Fibroblast of lung (primary cell): ENCODE data around the gene KIF1C. TPM values are rescaled to one million over a fixed set of nuclear protein-coding genes. Genes with fewer than 3 reads are reported as not detected.

Experiments
- DNase-seq, 2 donors: peaks; one replicate each; pipeline versions ENCODE4 v3.0.0 to v3.0.0-alpha.2; 2010; ENCODE audit warnings: low read depth in 2 of 2
- H2AFZ ChIP-seq: 2 replicates; pipeline ENCODE4 v1.5.1; 2012; ENCODE audit warnings: low read length, control low read depth, inconsistent platforms
- H3K27ac ChIP-seq: 2 replicates; pipeline ENCODE4 v1.5.1; 2011; ENCODE audit warnings: low read length, control low read depth; ENCODE audit not compliant: insufficient read depth
- H3K27me3 ChIP-seq: 2 replicates; pipeline ENCODE4 v1.5.1; 2011; ENCODE audit warnings: mild to moderate bottlenecking, low read length; ENCODE audit not compliant: control insufficient read depth, insufficient read depth
- H3K36me3 ChIP-seq: 2 replicates; pipeline ENCODE4 v1.5.1; 2011; ENCODE audit warnings: low read length; ENCODE audit not compliant: control insufficient read depth, insufficient read depth
- H3K4me1 ChIP-seq: 2 replicates; pipeline ENCODE4 v1.5.1; 2011; ENCODE audit warnings: low read length; ENCODE audit not compliant: control insufficient read depth, insufficient read depth; ENCODE audit errors: extremely low read depth
- H3K4me2 ChIP-seq: 2 replicates; pipeline ENCODE4 v1.5.1; 2011; ENCODE audit warnings: low read length, control low read depth; ENCODE audit not compliant: insufficient read depth; ENCODE audit errors: extremely low read depth
- H3K4me3 ChIP-seq, 4 experiments: fragments of 200-600 bp in 1 of 4; sonication (generic) in 1 of 4; replicated peaks in 1 of 4; 2 replicates each; pipeline ENCODE4 v1.5.1; 2011 to 2016; ENCODE audit warnings: low read length in 4 of 4, low read depth in 3 of 4, mild to moderate bottlenecking in 3 of 4, control low read depth in 2 of 4, inconsistent platforms in 1 of 4, mixed read lengths in 1 of 4; ENCODE audit not compliant: insufficient read depth in 1 of 4; ENCODE audit errors: control extremely low read depth in 1 of 4
- H3K79me2 ChIP-seq: 2 replicates; pipeline ENCODE4 v1.5.1; 2012; ENCODE audit warnings: mild to moderate bottlenecking, low read length, inconsistent platforms; ENCODE audit not compliant: control insufficient read depth, insufficient read depth
- H3K9ac ChIP-seq: 2 replicates; pipeline ENCODE4 v1.5.1; 2011; ENCODE audit warnings: mild to moderate bottlenecking, low read length, control low read depth; ENCODE audit not compliant: insufficient read depth
- H3K9me3 ChIP-seq: 2 replicates; pipeline ENCODE4 v1.5.1; 2012; ENCODE audit warnings: low read depth, low read length; ENCODE audit not compliant: control insufficient read depth, insufficient read depth
- H4K20me1 ChIP-seq: 2 replicates; pipeline ENCODE4 v1.5.1; 2011; ENCODE audit warnings: low read length; ENCODE audit not compliant: control insufficient read depth, insufficient read depth; ENCODE audit errors: extremely low read depth
- CTCF ChIP-seq, 2 donors: IDR thresholded peaks in 1 of 2; conservative IDR thresholded peaks in 1 of 2; 1 replicate in 1 of 2; 2 replicates in 1 of 2; pipeline ENCODE4 v1.5.1; 2011 to 2012; ENCODE audit warnings: low read length in 2 of 2, control low read depth in 1 of 2, inconsistent platforms in 1 of 2, low read depth in 1 of 2, mild to moderate bottlenecking in 1 of 2
- EZH2 ChIP-seq: IDR thresholded peaks from 2 replicates; pipeline ENCODE4 v1.5.1; 2012; ENCODE audit warnings: low read length, control low read depth, mild to moderate bottlenecking; ENCODE audit errors: missing control alignments
- polyA plus RNA-seq, 2 donors: library from polyadenylated mRNA; depleted of rRNA in 1 of 2; stranded (reverse) in 1 of 2; unstranded in 1 of 2; fragments of >200 nt; gene quantifications; 2 replicates each; pipeline ENCODE4 v1.2.1, GENCODE V29; 2011 to 2012; ENCODE audit warnings: missing spikeins in 1 of 2
- total RNA-seq: library from RNA; depleted of rRNA; stranded (reverse); fragments of >200 nt; gene quantifications from 2 replicates; pipeline ENCODE4 v1.2.1, GENCODE V29; 2014

The KIF1C gene
- total and polyA plus RNA-seq, 2 donors (not counting 1 experiment from before 2014, with no cell fraction given): 70.5 to 86.0 TPM

- Histone ChIP-seq H4K20me1 (no peaks in the 10 kb centered on the region), H3K79me2 (peaks cover 3% of the 10 kb centered on the region), H3K4me1 (no peaks in the 10 kb centered on the region), H3K9ac (no peak overlapping the region), H2AFZ (no peak overlapping the region), H3K27ac (no peak overlapping the region), H3K36me3 (peaks cover 7% of the 10 kb centered on the region), H3K9me3 (no peaks in the 10 kb centered on the region), H3K27me3 (no peaks in the 10 kb centered on the region), H3K4me3 (no peak overlapping the region), H3K4me2 (no peak overlapping the region)
- no peak for DNase-seq
- no peak for TF ChIP-seq EZH2
- TF ChIP-seq CTCF (conservative IDR thresholded peaks at IDR 0.05 in 1 of 2, IDR thresholded peaks at IDR 0.05 in 1 of 2; ENCODE audit: low read depth in 1 of 2, low read length in 2 of 2): no peak
Observed at GRCh38 chr17:4960279-4960922, 37.3 kb upstream of the KIF1C start.

- H3K27ac ChIP-seq: no peak overlapping the region
- H4K20me1 ChIP-seq: no peaks in the 10 kb centered on the region
- H3K4me1 ChIP-seq: peaks cover 19% of the 10 kb centered on the region
- TF ChIP-seq EZH2 (no peak), CTCF (conservative IDR thresholded peaks at IDR 0.05 in 1 of 2, IDR thresholded peaks at IDR 0.05 in 1 of 2; ENCODE audit: low read depth in 1 of 2, low read length in 2 of 2) (no peak)
- peaks cover 3% of the 10 kb centered on the region for H3K36me3 ChIP-seq
- H2AFZ ChIP-seq: no peak overlapping the region
- DNase-seq: no peak
- H3K9ac ChIP-seq: no peak overlapping the region
- H3K9me3 ChIP-seq: no peaks in the 10 kb centered on the region
- no peak overlapping the region for H3K4me3 ChIP-seq
- H3K4me2 ChIP-seq: no peak overlapping the region
- H3K27me3 ChIP-seq: no peaks in the 10 kb centered on the region
- H3K79me2 ChIP-seq: peaks cover 15% of the 10 kb centered on the region
Observed at GRCh38 chr17:4965311-4965986, 32.3 kb upstream of the KIF1C start.

DNA sequence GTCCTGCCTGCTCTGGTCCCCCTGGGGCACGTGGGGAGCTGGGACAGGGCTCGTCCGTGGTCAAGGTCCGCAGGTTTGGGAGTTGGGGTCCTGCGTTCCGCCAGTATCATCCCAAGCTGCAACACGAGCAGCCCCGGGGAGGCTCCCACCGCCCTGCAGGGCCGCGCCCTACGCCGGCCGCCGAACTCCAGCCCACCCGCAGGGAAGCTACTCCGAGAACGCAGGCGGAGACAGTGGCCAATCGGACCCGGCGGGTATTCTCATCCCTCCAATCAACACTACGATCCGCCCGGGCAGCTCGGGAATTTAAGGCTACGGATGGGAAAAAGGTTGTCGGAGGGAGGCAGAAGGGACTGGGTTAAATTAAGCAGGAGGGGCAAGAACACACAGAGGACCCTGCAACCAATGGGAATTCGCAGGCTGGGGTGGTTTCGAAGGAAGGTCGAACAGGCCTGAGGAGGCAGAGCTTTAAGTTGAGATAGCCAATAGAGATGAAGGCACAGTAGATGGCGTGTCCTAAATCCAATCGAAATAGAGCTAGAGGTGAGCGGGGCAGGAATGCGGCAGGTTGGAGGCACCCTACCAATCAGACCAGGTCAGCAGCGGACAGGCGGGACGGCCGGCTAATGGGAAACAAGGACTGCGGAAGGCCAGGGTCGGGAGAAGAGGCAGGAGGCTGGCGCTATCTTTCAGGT, 30.8 kb upstream of the KIF1C start:
- H2AFZ ChIP-seq: no peak overlapping the region
- peak overlapping the region; percentile 88 for H3K9ac ChIP-seq
- peaks cover 6% of the 10 kb centered on the region for H3K36me3 ChIP-seq
- no peaks in the 10 kb centered on the region for H3K9me3 ChIP-seq
- no peaks in the 10 kb centered on the region for H4K20me1 ChIP-seq
- H3K4me3 ChIP-seq: peak overlapping the region; percentile 71 to 87 (median 86)
- peak; percentile 100 for DNase-seq
- H3K27ac ChIP-seq: peak overlapping the region; percentile 97
- H3K27me3 ChIP-seq: no peaks in the 10 kb centered on the region
- TF ChIP-seq EZH2: no peak
- no peak for TF ChIP-seq CTCF (conservative IDR thresholded peaks at IDR 0.05 in 1 of 2, IDR thresholded peaks at IDR 0.05 in 1 of 2; ENCODE audit: low read depth in 1 of 2, low read length in 2 of 2)
- H3K79me2 ChIP-seq: peaks cover 15% of the 10 kb centered on the region
- peaks cover 19% of the 10 kb centered on the region for H3K4me1 ChIP-seq
- peak overlapping the region; percentile 100 for H3K4me2 ChIP-seq
